WTC11 (cell line): Measurements from ENCODE around the gene VMAC. TPM values are rescaled to one million over a fixed set of nuclear protein-coding genes. Genes with fewer than 3 reads are reported as not detected.

Experiments
- ATAC-seq: fragments of 200-7000 bp; cut with Tn5 transposase; 2 replicates; pipeline ENCODE4 v1.10.0; 2021; ENCODE audit warnings: mild to moderate bottlenecking, moderate library complexity
- CTCF ChIA-PET: fragments of 300-600 bp; sonication (Branson Sonifier 250); formaldehyde crosslinking; loops from one replicate; lab custom pipeline; 2021; ENCODE audit warnings: antibody characterized with exemption; lab: Charles Lee
- POLR2A ChIA-PET: fragments of 350-600 bp; sonication (Branson Sonifier 250); formaldehyde crosslinking; loops from one replicate; lab custom pipeline; 2021; ENCODE audit warnings: antibody characterized with exemption; lab: Charles Lee
- DNase-seq: peaks from one replicate; pipeline ENCODE4 v3.0.0; 2021; ENCODE audit warnings: low spot score
- H3K27ac Mint-ChIP-seq: 2 replicates; pipeline ENCODE4 v1.8.0; 2021; ENCODE audit warnings: mixed read lengths
- H3K27me3 Mint-ChIP-seq: 2 replicates; pipeline ENCODE4 v1.8.0; 2021; ENCODE audit warnings: low read depth, mild to moderate bottlenecking, moderate library complexity, mixed read lengths
- H3K36me3 Mint-ChIP-seq: 2 replicates; pipeline ENCODE4 v1.8.0; 2021; ENCODE audit warnings: mixed read lengths
- H3K4me1 Mint-ChIP-seq: 2 replicates; pipeline ENCODE4 v1.8.0; 2022; ENCODE audit warnings: mixed read lengths
- H3K4me3 Mint-ChIP-seq: 2 replicates; pipeline ENCODE4 v1.8.0; 2021; ENCODE audit warnings: mild to moderate bottlenecking, moderate library complexity, mixed read lengths
- H3K9me3 Mint-ChIP-seq: 2 replicates; pipeline ENCODE4 v1.8.0; 2021; ENCODE audit warnings: mixed read lengths
- CREM ChIP-seq: sonication (generic); formaldehyde crosslinking; IDR thresholded peaks from 2 replicates; pipeline ENCODE4 v1.8.1; 2022; ENCODE audit warnings: mild to moderate bottlenecking, missing genetic modification reagents, moderate library complexity
- ETV6 ChIP-seq: sonication (generic); formaldehyde crosslinking; IDR thresholded peaks from 2 replicates; pipeline ENCODE4 v1.8.1; 2022; ENCODE audit warnings: mild to moderate bottlenecking, missing genetic modification reagents
- HMGA2 ChIP-seq: fragments of 250-450 bp; sonication (Bioruptor Pico); IDR thresholded peaks from 2 replicates; pipeline ENCODE4 v1.4.0; 2021; ENCODE audit warnings: mild to moderate bottlenecking, moderate library complexity
- RELA ChIP-seq: sonication (generic); formaldehyde crosslinking; IDR thresholded peaks from 2 replicates; pipeline ENCODE4 v1.8.1; 2022; ENCODE audit warnings: missing genetic modification reagents, mild to moderate bottlenecking, borderline replicate concordance
- SOX15 ChIP-seq: fragments of 250-450 bp; sonication (Bioruptor Pico); IDR thresholded peaks from 2 replicates; pipeline ENCODE4 v1.9.0; 2021; ENCODE audit warnings: mild to moderate bottlenecking
- SP1 ChIP-seq: sonication (generic); formaldehyde crosslinking; conservative IDR thresholded peaks from 2 replicates; pipeline ENCODE4 v1.8.1; 2022; ENCODE audit warnings: missing genetic modification reagents
- ZNF138 ChIP-seq: sonication (generic); formaldehyde crosslinking; conservative IDR thresholded peaks from 2 replicates; pipeline ENCODE4 v1.8.1; 2022; ENCODE audit warnings: mild to moderate bottlenecking, moderate library complexity, missing genetic modification reagents
- ZNF219 ChIP-seq: sonication (generic); formaldehyde crosslinking; IDR thresholded peaks from 2 replicates; pipeline ENCODE4 v1.8.0; 2023; ENCODE audit warnings: missing genetic modification reagents, mild to moderate bottlenecking, borderline replicate concordance
- total RNA-seq: library from RNA; stranded (reverse); gene quantifications from 3 replicates; pipeline ENCODE4 v1.2.3, GENCODE V29; 2021
- TF ChIP-seq, protein P1 (sequence below): sonication (generic); formaldehyde crosslinking; IDR thresholded peaks from 2 replicates; pipeline ENCODE4 v1.8.1; 2022; ENCODE audit warnings: missing genetic modification reagents, borderline replicate concordance
- TF ChIP-seq, protein P2 (sequence below): sonication (generic); formaldehyde crosslinking; IDR thresholded peaks from 2 replicates; pipeline ENCODE4 v1.8.1; 2023; ENCODE audit warnings: mild to moderate bottlenecking, missing genetic modification reagents, borderline replicate concordance
- TF ChIP-seq, protein P3 (sequence below): sonication (generic); formaldehyde crosslinking; IDR thresholded peaks from 2 replicates; pipeline ENCODE4 v1.8.0; 2022; ENCODE audit warnings: mild to moderate bottlenecking, missing genetic modification reagents
- TF ChIP-seq, protein P4 (sequence below): fragments of 250-450 bp; sonication (Bioruptor Pico); IDR thresholded peaks from 2 replicates; pipeline ENCODE4 v1.8.0; 2021; ENCODE audit warnings: mild to moderate bottlenecking
- TF ChIP-seq, protein P5 (sequence below): sonication (generic); formaldehyde crosslinking; IDR thresholded peaks from 2 replicates; pipeline ENCODE4 v1.8.0; 2023; ENCODE audit warnings: mild to moderate bottlenecking, missing genetic modification reagents

VMAC gene
- total RNA-seq, 1 experiment from 2014 or later, result 2.5 TPM

DNA sequence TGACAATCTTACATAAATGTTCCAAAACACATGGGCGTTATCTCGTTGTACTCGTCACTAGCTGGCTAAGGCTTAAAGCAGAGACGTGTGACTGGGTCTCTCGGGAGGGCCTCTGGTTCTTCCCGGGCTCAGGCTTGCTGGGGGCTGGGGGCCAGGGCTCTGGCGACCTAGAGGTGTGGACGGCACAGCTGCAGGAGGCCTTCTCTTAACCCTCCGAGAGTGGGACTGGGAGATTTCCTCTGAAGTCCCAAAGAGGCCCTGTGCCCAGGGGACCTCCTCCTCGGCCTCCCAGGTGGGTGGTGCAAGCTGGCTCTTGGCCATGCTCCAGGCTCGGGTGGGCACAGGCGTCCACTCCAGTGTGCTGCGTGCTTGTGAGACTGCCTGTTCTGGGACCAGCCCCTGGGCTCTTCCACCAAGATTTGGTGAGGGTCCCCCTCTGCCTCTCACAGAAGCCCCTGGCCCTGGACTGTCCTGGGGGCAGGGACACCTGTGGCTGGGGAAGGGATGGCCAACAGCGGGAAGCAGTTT lies 11.6 kb downstream of the VMAC start (continued):
- TF ChIP-seq SOX15 (CRISPR knock-in tag), result no peak
- TF ChIP-seq, protein P1, sequence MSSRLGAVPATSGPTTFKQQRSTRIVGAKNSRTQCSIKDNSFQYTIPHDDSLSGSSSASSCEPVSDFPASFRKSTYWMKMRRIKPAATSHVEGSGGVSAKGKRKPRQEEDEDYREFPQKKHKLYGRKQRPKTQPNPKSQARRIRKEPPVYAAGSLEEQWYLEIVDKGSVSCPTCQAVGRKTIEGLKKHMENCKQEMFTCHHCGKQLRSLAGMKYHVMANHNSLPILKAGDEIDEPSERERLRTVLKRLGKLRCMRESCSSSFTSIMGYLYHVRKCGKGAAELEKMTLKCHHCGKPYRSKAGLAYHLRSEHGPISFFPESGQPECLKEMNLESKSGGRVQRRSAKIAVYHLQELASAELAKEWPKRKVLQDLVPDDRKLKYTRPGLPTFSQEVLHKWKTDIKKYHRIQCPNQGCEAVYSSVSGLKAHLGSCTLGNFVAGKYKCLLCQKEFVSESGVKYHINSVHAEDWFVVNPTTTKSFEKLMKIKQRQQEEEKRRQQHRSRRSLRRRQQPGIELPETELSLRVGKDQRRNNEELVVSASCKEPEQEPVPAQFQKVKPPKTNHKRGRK (CRISPR knock-in tag), result no peak

DNA sequence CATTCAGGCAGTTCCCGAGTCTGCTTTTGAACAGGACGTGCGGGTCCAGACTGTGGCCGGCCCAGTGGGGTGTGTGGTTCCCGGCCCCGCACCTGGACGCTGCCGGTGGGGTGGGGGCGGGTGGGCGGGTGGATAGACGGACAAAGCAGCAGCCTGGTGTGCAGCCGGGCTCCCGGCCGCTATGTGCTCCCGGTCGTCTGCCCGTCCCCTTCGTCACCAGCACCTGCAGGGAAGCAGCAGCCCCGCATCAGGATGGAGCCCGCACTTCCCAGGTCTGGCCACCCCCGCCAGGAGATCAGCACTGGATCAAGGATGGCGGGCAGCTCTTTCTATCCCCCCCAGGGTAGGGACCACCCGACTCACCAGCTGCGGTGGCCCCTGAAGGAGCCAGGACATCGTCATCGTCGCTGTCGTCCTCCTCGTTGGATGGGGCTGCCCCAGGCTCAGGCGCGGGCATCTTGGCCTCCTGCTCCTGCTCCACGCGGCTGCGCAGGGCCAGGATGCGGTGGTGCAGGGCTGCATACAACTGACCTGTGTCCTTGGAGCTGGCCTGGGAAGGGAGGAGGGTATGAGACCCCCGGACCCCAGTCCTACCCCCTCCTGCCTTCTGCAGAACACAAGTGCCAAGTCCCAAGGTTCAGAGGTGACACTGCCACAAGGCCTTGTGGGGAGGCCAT lies 12.9 kb downstream of the VMAC start:
- Mint-ChIP-seq H3K36me3 (peaks cover 25% of the 10 kb centered on the region), H3K4me1 (no peaks in the 10 kb centered on the region), H3K27me3 (no peaks in the 10 kb centered on the region), H3K27ac (no peak overlapping the region), H3K4me3 (no peak overlapping the region), H3K9me3 (no peaks in the 10 kb centered on the region)
- CTCF ChIA-PET, result no interaction called here
- DNase-seq, result no peak
- ATAC-seq, result no peak
- TF ChIP-seq CREM, result no peak
- POLR2A ChIA-PET, result no interaction called here

DNA sequence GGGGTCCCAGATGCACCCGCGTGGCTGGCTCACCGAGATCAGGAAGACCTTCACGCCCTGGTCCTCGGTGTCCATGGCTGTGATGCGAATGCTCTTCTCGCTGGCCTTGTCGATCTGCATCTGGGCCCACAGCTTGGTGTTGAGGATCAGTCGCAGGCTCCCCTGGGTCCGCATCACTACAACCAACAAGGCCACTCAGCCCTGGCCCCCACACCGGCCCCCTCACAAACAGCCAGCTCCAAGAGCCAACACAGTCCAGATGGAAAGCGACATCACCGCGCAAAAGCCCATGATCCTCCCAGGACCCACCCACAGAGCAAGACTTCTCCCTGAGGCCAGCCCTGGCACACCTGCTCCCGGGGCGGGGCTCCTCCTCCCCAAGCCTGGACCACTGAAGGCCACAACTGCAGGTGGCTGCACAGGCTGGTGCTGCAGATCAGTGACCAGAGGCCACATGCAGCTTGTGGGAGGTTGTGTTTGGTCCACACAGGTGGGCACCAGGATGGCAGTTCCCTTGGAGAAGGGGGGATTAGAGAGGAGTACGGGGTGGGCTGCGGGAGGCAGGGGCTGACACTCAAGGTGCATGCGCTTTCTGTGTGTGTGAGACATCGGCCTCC lies 13.9 kb downstream of the VMAC start:
- Mint-ChIP-seq H3K27ac (peak overlapping the region; percentile 41; the same call in 1 of the 2 replicates), H3K27me3 (no peaks in the 10 kb centered on the region), H3K9me3 (no peaks in the 10 kb centered on the region), H3K4me1 (no peaks in the 10 kb centered on the region), H3K4me3 (no peak overlapping the region), H3K36me3 (peaks cover 31% of the 10 kb centered on the region)
- ChIA-PET POLR2A (no interaction called here), CTCF (interaction anchor here (0.8 kb wide), 1 partner anchor 104 kb away, joined by 3 read pairs; no protein-coding TSS in a partner anchor)
- DNase-seq (no peak), ATAC-seq (no peak)
- TF ChIP-seq, protein P2, sequence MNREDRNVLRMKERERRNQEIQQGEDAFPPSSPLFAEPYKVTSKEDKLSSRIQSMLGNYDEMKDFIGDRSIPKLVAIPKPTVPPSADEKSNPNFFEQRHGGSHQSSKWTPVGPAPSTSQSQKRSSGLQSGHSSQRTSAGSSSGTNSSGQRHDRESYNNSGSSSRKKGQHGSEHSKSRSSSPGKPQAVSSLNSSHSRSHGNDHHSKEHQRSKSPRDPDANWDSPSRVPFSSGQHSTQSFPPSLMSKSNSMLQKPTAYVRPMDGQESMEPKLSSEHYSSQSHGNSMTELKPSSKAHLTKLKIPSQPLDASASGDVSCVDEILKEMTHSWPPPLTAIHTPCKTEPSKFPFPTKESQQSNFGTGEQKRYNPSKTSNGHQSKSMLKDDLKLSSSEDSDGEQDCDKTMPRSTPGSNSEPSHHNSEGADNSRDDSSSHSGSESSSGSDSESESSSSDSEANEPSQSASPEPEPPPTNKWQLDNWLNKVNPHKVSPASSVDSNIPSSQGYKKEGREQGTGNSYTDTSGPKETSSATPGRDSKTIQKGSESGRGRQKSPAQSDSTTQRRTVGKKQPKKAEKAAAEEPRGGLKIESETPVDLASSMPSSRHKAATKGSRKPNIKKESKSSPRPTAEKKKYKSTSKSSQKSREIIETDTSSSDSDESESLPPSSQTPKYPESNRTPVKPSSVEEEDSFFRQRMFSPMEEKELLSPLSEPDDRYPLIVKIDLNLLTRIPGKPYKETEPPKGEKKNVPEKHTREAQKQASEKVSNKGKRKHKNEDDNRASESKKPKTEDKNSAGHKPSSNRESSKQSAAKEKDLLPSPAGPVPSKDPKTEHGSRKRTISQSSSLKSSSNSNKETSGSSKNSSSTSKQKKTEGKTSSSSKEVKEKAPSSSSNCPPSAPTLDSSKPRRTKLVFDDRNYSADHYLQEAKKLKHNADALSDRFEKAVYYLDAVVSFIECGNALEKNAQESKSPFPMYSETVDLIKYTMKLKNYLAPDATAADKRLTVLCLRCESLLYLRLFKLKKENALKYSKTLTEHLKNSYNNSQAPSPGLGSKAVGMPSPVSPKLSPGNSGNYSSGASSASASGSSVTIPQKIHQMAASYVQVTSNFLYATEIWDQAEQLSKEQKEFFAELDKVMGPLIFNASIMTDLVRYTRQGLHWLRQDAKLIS (CRISPR knock-in tag), result no peak
- TF ChIP-seq ETV6 (CRISPR knock-in tag) (no peak), HMGA2 (no peak), ZNF219 (CRISPR knock-in tag) (no peak), SP1 (no peak)
- TF ChIP-seq, protein P3, sequence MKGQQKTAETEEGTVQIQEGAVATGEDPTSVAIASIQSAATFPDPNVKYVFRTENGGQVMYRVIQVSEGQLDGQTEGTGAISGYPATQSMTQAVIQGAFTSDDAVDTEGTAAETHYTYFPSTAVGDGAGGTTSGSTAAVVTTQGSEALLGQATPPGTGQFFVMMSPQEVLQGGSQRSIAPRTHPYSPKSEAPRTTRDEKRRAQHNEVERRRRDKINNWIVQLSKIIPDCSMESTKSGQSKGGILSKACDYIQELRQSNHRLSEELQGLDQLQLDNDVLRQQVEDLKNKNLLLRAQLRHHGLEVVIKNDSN (CRISPR knock-in tag), result no peak
- TF ChIP-seq, protein P4, sequence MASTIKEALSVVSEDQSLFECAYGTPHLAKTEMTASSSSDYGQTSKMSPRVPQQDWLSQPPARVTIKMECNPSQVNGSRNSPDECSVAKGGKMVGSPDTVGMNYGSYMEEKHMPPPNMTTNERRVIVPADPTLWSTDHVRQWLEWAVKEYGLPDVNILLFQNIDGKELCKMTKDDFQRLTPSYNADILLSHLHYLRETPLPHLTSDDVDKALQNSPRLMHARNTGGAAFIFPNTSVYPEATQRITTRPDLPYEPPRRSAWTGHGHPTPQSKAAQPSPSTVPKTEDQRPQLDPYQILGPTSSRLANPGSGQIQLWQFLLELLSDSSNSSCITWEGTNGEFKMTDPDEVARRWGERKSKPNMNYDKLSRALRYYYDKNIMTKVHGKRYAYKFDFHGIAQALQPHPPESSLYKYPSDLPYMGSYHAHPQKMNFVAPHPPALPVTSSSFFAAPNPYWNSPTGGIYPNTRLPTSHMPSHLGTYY (CRISPR knock-in tag), result no peak

DNA sequence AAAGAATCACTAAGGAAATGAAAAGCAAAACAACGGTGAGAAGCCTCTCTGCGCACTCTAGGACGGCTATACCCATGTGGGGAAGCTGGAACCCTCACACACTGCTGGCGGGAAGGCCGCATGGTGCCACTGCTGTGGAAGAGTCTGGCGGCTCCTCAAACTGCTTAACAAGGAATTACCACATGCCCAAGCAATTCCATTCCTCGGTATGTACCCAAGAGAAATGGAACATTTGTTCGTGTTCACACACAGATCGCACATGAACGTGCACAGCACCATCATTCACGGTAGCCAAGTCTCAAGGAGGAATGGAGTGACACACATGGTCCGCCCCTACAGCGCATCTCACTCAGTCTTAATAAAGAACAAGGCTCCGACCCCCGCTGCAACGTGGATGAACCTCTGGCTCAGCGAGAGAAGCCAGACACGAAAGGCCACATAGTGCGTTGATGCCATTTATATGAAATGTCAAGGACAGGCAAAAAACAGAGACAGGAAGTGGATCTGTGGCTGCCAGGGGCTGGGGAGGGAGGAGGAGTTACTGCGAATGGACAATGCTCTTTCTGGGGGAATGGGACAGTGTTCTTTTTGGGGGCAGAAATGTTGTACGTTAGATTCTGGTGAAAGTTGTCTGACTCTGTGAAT lies 17.0 kb downstream of the VMAC start:
- POLR2A ChIA-PET, result no interaction called here
- ATAC-seq, result no peak
- no peak for TF ChIP-seq ZNF138 (CRISPR knock-in tag)
- TF ChIP-seq, protein P5, sequence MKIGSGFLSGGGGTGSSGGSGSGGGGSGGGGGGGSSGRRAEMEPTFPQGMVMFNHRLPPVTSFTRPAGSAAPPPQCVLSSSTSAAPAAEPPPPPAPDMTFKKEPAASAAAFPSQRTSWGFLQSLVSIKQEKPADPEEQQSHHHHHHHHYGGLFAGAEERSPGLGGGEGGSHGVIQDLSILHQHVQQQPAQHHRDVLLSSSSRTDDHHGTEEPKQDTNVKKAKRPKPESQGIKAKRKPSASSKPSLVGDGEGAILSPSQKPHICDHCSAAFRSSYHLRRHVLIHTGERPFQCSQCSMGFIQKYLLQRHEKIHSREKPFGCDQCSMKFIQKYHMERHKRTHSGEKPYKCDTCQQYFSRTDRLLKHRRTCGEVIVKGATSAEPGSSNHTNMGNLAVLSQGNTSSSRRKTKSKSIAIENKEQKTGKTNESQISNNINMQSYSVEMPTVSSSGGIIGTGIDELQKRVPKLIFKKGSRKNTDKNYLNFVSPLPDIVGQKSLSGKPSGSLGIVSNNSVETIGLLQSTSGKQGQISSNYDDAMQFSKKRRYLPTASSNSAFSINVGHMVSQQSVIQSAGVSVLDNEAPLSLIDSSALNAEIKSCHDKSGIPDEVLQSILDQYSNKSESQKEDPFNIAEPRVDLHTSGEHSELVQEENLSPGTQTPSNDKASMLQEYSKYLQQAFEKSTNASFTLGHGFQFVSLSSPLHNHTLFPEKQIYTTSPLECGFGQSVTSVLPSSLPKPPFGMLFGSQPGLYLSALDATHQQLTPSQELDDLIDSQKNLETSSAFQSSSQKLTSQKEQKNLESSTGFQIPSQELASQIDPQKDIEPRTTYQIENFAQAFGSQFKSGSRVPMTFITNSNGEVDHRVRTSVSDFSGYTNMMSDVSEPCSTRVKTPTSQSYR (CRISPR knock-in tag), result no peak
- no peak for TF ChIP-seq RELA (CRISPR knock-in tag)

More for the DNA sequence above, 17.0 kb downstream of the VMAC start:
- no peak overlapping the region for H3K27ac Mint-ChIP-seq
- no peak overlapping the region for H3K4me3 Mint-ChIP-seq
- no peaks in the 10 kb centered on the region for H3K9me3 Mint-ChIP-seq
- no peaks in the 10 kb centered on the region for H3K27me3 Mint-ChIP-seq
- peaks cover 39% of the 10 kb centered on the region for H3K36me3 Mint-ChIP-seq
- DNase-seq, result no peak
- CTCF ChIA-PET, result interaction anchor here (1.5 kb wide), 1 partner anchor 101 kb away, joined by 3 read pairs; no protein-coding TSS in a partner anchor
- H3K4me1 Mint-ChIP-seq, result no peaks in the 10 kb centered on the region
